ENCODE measurements around the gene LRP1B.

Gene LRP1B

DNA sequence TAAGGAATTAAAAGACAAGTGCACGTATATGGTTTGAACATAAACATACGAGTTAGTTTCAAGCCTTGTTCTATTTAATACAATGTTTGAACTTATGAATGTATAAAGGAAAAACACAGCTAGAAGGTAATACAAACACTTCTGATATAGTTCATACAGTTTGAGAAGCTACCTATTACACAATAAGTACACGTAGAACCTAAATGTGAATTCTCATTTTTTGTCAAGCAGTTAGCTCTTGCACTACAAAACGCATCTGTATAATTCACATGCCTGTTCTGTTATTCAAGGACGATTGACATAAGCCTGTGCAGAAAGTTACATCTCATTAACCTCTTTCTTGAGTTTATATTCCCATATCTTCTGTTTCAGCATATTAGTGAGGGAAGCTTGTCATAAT lies 2.7 kb downstream of the LRP1B start:
- no peak for ATAC-seq
- TF ChIP-seq, protein P1, sequence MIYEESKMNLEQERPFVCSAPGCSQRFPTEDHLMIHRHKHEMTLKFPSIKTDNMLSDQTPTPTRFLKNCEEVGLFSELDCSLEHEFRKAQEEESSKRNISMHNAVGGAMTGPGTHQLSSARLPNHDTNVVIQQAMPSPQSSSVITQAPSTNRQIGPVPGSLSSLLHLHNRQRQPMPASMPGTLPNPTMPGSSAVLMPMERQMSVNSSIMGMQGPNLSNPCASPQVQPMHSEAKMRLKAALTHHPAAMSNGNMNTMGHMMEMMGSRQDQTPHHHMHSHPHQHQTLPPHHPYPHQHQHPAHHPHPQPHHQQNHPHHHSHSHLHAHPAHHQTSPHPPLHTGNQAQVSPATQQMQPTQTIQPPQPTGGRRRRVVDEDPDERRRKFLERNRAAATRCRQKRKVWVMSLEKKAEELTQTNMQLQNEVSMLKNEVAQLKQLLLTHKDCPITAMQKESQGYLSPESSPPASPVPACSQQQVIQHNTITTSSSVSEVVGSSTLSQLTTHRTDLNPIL (CRISPR knock-in tag; IDR thresholded peaks at IDR 0.05; ENCODE audit: low read depth) = no peak
- TF ChIP-seq TOX (CRISPR knock-in tag; IDR thresholded peaks at IDR 0.05; ENCODE audit: borderline replicate concordance) (no peak), ZFP3 (CRISPR knock-in tag; IDR thresholded peaks at IDR 0.05) (no peak), OSR1 (CRISPR knock-in tag; IDR thresholded peaks at IDR 0.05) (no peak)

DNA sequence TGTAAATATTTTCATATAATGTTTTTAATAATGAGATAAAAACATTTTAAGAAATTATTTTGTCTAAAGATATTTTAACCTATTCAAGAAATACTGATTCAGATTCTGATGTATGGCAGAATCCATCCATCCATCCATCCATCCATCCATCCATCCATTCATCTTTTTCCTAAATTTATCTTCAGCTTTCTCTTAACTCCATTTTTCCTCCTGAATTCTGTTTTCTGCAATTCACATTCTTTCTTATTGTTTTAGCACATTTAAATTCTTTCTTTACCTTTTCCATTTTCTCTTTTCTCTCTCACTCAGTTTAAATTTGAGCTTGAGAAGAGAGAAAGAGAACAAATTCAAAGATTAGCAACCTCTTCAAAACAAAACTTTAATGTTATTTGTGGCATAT lies 3.6 kb downstream of the LRP1B start:
- no peak for ATAC-seq

DNA sequence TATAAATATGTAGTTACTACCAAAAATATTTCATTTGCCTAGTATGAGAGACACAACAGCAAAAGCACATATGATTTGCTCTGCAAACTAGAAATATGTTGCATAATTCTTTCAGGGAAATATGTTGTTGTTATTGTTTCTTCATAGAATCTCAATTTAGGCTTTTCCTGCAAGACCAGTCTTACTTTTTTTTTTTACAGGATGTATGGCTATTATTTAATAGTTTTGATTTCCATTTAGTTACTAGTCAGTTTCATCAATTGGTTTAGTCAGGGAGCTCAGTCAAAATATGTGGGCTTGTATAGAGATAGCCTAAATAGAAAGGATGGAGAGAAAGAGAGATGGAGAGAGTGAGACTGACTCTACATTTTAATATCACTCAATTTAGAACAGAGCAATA lies 6.1 kb downstream of the LRP1B start:
- TF ChIP-seq, protein P2, sequence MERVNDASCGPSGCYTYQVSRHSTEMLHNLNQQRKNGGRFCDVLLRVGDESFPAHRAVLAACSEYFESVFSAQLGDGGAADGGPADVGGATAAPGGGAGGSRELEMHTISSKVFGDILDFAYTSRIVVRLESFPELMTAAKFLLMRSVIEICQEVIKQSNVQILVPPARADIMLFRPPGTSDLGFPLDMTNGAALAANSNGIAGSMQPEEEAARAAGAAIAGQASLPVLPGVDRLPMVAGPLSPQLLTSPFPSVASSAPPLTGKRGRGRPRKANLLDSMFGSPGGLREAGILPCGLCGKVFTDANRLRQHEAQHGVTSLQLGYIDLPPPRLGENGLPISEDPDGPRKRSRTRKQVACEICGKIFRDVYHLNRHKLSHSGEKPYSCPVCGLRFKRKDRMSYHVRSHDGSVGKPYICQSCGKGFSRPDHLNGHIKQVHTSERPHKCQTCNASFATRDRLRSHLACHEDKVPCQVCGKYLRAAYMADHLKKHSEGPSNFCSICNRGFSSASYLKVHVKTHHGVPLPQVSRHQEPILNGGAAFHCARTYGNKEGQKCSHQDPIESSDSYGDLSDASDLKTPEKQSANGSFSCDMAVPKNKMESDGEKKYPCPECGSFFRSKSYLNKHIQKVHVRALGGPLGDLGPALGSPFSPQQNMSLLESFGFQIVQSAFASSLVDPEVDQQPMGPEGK (CRISPR knock-in tag; IDR thresholded peaks at IDR 0.05; ENCODE audit: borderline replicate concordance) = no peak
- TF ChIP-seq, protein P3, sequence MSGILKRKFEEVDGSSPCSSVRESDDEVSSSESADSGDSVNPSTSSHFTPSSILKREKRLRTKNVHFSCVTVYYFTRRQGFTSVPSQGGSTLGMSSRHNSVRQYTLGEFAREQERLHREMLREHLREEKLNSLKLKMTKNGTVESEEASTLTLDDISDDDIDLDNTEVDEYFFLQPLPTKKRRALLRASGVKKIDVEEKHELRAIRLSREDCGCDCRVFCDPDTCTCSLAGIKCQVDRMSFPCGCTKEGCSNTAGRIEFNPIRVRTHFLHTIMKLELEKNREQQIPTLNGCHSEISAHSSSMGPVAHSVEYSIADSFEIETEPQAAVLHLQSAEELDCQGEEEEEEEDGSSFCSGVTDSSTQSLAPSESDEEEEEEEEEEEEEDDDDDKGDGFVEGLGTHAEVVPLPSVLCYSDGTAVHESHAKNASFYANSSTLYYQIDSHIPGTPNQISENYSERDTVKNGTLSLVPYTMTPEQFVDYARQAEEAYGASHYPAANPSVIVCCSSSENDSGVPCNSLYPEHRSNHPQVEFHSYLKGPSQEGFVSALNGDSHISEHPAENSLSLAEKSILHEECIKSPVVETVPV (CRISPR knock-in tag; IDR thresholded peaks at IDR 0.05) = no peak
- TF ChIP-seq CSDC2 (CRISPR knock-in tag; IDR thresholded peaks at IDR 0.05) (no peak), ZNF565 (CRISPR knock-in tag; conservative IDR thresholded peaks at IDR 0.05; ENCODE audit: low read depth) (no peak), BACH2 (CRISPR knock-in tag; IDR thresholded peaks at IDR 0.05; ENCODE audit: borderline replicate concordance) (no peak), TOX (CRISPR knock-in tag; IDR thresholded peaks at IDR 0.05; ENCODE audit: borderline replicate concordance) (no peak), ZFP30 (CRISPR knock-in tag; IDR thresholded peaks at IDR 0.05) (no peak), ZC3H10 (CRISPR knock-in tag; IDR thresholded peaks at IDR 0.05) (no peak), RARB (CRISPR knock-in tag; IDR thresholded peaks at IDR 0.05) (no peak), ESRRG (CRISPR knock-in tag; IDR thresholded peaks at IDR 0.05) (no peak), ZNF70 (CRISPR knock-in tag; IDR thresholded peaks at IDR 0.05) (no peak), PPARA (CRISPR knock-in tag; IDR thresholded peaks at IDR 0.05; ENCODE audit: borderline replicate concordance) (no peak), ZFP3 (CRISPR knock-in tag; IDR thresholded peaks at IDR 0.05) (no peak), GLIS3 (CRISPR knock-in tag; IDR thresholded peaks at IDR 0.05) (no peak), ISL1 (CRISPR knock-in tag; IDR thresholded peaks at IDR 0.05) (no peak), SNAI2 (CRISPR knock-in tag; IDR thresholded peaks at IDR 0.05) (no peak)
- TF ChIP-seq, protein P4, sequence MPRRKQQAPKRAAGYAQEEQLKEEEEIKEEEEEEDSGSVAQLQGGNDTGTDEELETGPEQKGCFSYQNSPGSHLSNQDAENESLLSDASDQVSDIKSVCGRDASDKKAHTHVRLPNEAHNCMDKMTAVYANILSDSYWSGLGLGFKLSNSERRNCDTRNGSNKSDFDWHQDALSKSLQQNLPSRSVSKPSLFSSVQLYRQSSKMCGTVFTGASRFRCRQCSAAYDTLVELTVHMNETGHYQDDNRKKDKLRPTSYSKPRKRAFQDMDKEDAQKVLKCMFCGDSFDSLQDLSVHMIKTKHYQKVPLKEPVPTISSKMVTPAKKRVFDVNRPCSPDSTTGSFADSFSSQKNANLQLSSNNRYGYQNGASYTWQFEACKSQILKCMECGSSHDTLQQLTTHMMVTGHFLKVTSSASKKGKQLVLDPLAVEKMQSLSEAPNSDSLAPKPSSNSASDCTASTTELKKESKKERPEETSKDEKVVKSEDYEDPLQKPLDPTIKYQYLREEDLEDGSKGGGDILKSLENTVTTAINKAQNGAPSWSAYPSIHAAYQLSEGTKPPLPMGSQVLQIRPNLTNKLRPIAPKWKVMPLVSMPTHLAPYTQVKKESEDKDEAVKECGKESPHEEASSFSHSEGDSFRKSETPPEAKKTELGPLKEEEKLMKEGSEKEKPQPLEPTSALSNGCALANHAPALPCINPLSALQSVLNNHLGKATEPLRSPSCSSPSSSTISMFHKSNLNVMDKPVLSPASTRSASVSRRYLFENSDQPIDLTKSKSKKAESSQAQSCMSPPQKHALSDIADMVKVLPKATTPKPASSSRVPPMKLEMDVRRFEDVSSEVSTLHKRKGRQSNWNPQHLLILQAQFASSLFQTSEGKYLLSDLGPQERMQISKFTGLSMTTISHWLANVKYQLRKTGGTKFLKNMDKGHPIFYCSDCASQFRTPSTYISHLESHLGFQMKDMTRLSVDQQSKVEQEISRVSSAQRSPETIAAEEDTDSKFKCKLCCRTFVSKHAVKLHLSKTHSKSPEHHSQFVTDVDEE (CRISPR knock-in tag; IDR thresholded peaks at IDR 0.05) = no peak
- TF ChIP-seq, protein P1 (CRISPR knock-in tag; IDR thresholded peaks at IDR 0.05; ENCODE audit: low read depth) = no peak
- no peak for ATAC-seq

More for the DNA sequence above, 3.6 kb downstream of the LRP1B start:
- TF ChIP-seq ZNF565 (CRISPR knock-in tag; conservative IDR thresholded peaks at IDR 0.05; ENCODE audit: low read depth) (no peak), ZFP30 (CRISPR knock-in tag; IDR thresholded peaks at IDR 0.05) (no peak), TOX (CRISPR knock-in tag; IDR thresholded peaks at IDR 0.05; ENCODE audit: borderline replicate concordance) (no peak), CSDC2 (CRISPR knock-in tag; IDR thresholded peaks at IDR 0.05) (no peak), ZNF8 (CRISPR knock-in tag; IDR thresholded peaks at IDR 0.05) (no peak), ZNF70 (CRISPR knock-in tag; IDR thresholded peaks at IDR 0.05) (no peak), ARNTL (CRISPR knock-in tag; IDR thresholded peaks at IDR 0.05; ENCODE audit: borderline replicate concordance, low read depth) (no peak)

All from SK-N-SH treated with all-trans-retinoic acid at 6 μM for 48 hours (cell line).